ENCODE measurements around the gene RFTN1.
"Not testable (repeated sequence)": the region's sequence is repeated elsewhere in the genome, so short reads cannot be mapped to it uniquely, and the experiment has no call there.

Gene RFTN1

GRCh38 chr3:16331319-16331883 lies 182.1 kb downstream of the RFTN1 start:
- FAIRE-seq (no peak), DNase-seq (ENCODE audit: low spot score) (no peak)

- FAIRE-seq, result no peak
These were observed 183.1 kb downstream of the RFTN1 start for GRCh38 chr3:16330351-16330750.

GRCh38 chr3:16329826-16330129 lies 183.7 kb downstream of the RFTN1 start:
- FAIRE-seq, result no peak
- no peak for DNase-seq (ENCODE audit: low spot score)

More at GRCh38 chr3:16330351-16330750, 183.1 kb downstream of the RFTN1 start:
- no peak for DNase-seq (ENCODE audit: low spot score)

GRCh38 chr3:16329036-16329825 lies 184.3 kb downstream of the RFTN1 start:
- FAIRE-seq (no peak), DNase-seq (ENCODE audit: low spot score) (no peak)

- FAIRE-seq (no peak), DNase-seq (ENCODE audit: low spot score) (no peak)
These were observed 185.4 kb downstream of the RFTN1 start for GRCh38 chr3:16328124-16328523.

GRCh38 chr3:16326724-16327349 lies 186.7 kb downstream of the RFTN1 start:
- no peak for FAIRE-seq
- DNase-seq (ENCODE audit: low spot score), result no peak

GRCh38 chr3:16325850-16326249 lies 187.6 kb downstream of the RFTN1 start:
- DNase-seq (ENCODE audit: low spot score) (no peak), FAIRE-seq (no peak)

GRCh38 chr3:16323737-16324136 lies 189.8 kb downstream of the RFTN1 start:
- DNase-seq (ENCODE audit: low spot score) (no peak), FAIRE-seq (no peak)

GRCh38 chr3:16322189-16322588 lies 191.3 kb downstream of the RFTN1 start:
- no peak for DNase-seq (ENCODE audit: low spot score)

GRCh38 chr3:16320711-16321110 lies 192.8 kb downstream of the RFTN1 start:
- FAIRE-seq, result no peak

More at GRCh38 chr3:16322189-16322588, 191.3 kb downstream of the RFTN1 start:
- no peak for FAIRE-seq

GRCh38 chr3:16319723-16320122 lies 193.8 kb downstream of the RFTN1 start:
- no peak for DNase-seq (ENCODE audit: low spot score)
- FAIRE-seq, result no peak

More at GRCh38 chr3:16320711-16321110, 192.8 kb downstream of the RFTN1 start:
- no peak for DNase-seq (ENCODE audit: low spot score)

GRCh38 chr3:16319307-16319706 lies 194.2 kb downstream of the RFTN1 start:
- DNase-seq (ENCODE audit: low spot score) (no peak), FAIRE-seq (no peak)

GRCh38 chr3:16318176-16318575 lies 195.3 kb downstream of the RFTN1 start:
- FAIRE-seq (no peak), DNase-seq (ENCODE audit: low spot score) (no peak)

- FAIRE-seq (no peak), DNase-seq (ENCODE audit: low spot score) (no peak)
These were observed 195.9 kb downstream of the RFTN1 start for GRCh38 chr3:16317561-16317945.

- FAIRE-seq, result no peak
- no peak for DNase-seq (ENCODE audit: low spot score)
These were observed 196.5 kb downstream of the RFTN1 start for GRCh38 chr3:16316847-16317560.

GRCh38 chr3:16316396-16316795 lies 197.1 kb downstream of the RFTN1 start:
- DNase-seq (ENCODE audit: low spot score), result no peak

GRCh38 chr3:16315623-16316022 lies 197.9 kb downstream of the RFTN1 start:
- DNase-seq (ENCODE audit: low spot score) (no peak), FAIRE-seq (no peak)

More at GRCh38 chr3:16316396-16316795, 197.1 kb downstream of the RFTN1 start:
- FAIRE-seq, result no peak

GRCh38 chr3:16313886-16314645 lies 199.4 kb downstream of the RFTN1 start:
- DNase-seq (ENCODE audit: low spot score) (no peak), FAIRE-seq (no peak)

- no peak for DNase-seq (ENCODE audit: low spot score)
- FAIRE-seq, result no peak
These were observed 201.5 kb downstream of the RFTN1 start for GRCh38 chr3:16311960-16312451.

GRCh38 chr3:16310486-16310885 lies 203.0 kb downstream of the RFTN1 start:
- not testable (repeated sequence) for FAIRE-seq; DNase-seq (ENCODE audit: low spot score)

- FAIRE-seq (peak; percentile 29), DNase-seq (ENCODE audit: low spot score) (peak; percentile 31)
These were observed 203.9 kb downstream of the RFTN1 start for GRCh38 chr3:16309558-16309957.

Data from RCC 7860 (cell line).